GM12878 (cell line): ENCODE measurements around the gene ARHGAP45. TPM values are rescaled to one million over a fixed set of nuclear protein-coding genes. Genes with fewer than 3 reads are reported as not detected.
A peak's percentile ranks its signal among the peaks of the same experiment; 100 is the strongest.

Experiments used
- ATAC-seq: fragments of 200-7000 bp; cut with Tn5 transposase; 3 replicates; pipeline ENCODE4 v1.9.1; 2020; ENCODE audit warnings: mild to moderate bottlenecking, moderate library complexity
- BruUV-seq: library from RNA; stranded (reverse); fragments of 400-500 nt; replicated peaks from 2 replicates; lab custom pipeline; 2021; lab: Mats Ljungman, UMichigan
- CTCF ChIA-PET: fragments of 300-600 bp; sonication (Branson Sonifier 250); formaldehyde crosslinking; extraction: SDS; loops from one replicate; lab custom pipeline; 2021; ENCODE audit warnings: inconsistent platforms; lab: Yijun Ruan, JAX
- POLR2A ChIA-PET: fragments of 350-600 bp; formaldehyde crosslinking; extraction: SDS; loops from one replicate; lab custom pipeline; 2021; ENCODE audit warnings: inconsistent platforms; lab: Charles Lee
- RAD21 ChIA-PET: fragments of 300-600 bp; sonication (Branson Sonifier 250); formaldehyde crosslinking; loops from one replicate; lab custom pipeline; 2023; ENCODE audit warnings: antibody characterized with exemption; ENCODE audit not compliant: unreplicated experiment; lab: Charles Lee
- SMC1A ChIA-PET: fragments of 300-600 bp; sonication (Branson Sonifier 250); formaldehyde crosslinking; loops from one replicate; lab custom pipeline; 2023; ENCODE audit not compliant: unreplicated experiment, uncharacterized antibody; lab: Charles Lee
- DNase-seq: peaks from one replicate; pipeline ENCODE4 v3.0.0-alpha.2; 2011; ENCODE audit warnings: low read depth, low spot score
- FAIRE-seq: peaks from 3 replicates; lab custom pipeline; 2011; peaks lifted over from hg19 to GRCh38; lab: Jason Lieb, UNC
- H2AFZ ChIP-seq: 2 replicates; pipeline ENCODE4 v1.6.0; 2011; ENCODE audit warnings: low read depth, low read length, control low read depth; ENCODE audit not compliant: control insufficient read depth
- H3K27ac ChIP-seq: 2 replicates; pipeline ENCODE4 v1.5.1; 2011; ENCODE audit warnings: control low read depth; ENCODE audit not compliant: control insufficient read depth, insufficient read depth
- H3K27me3 ChIP-seq, 2 experiments: replicated peaks in 1 of 2; 2 replicates each; pipeline versions ENCODE4 v1.6.0 to v1.6.1; 2011; ENCODE audit warnings: low read length in 1 of 2; ENCODE audit not compliant: control insufficient read depth in 2 of 2, insufficient read depth in 2 of 2
- H3K36me3 ChIP-seq, 2 experiments: 2 replicates each; pipeline ENCODE4 v1.5.1; 2011; ENCODE audit warnings: low read length in 1 of 2; ENCODE audit not compliant: control insufficient read depth in 2 of 2, insufficient read depth in 2 of 2
- H3K4me1 ChIP-seq: 2 replicates; pipeline ENCODE4 v1.6.1; 2011; ENCODE audit warnings: mild to moderate bottlenecking, low read length, moderate library complexity, mixed read lengths; ENCODE audit not compliant: control insufficient read depth, insufficient read depth
- H3K4me2 ChIP-seq: 2 replicates; pipeline ENCODE4 v1.6.0; 2011; ENCODE audit warnings: control low read depth; ENCODE audit not compliant: control insufficient read depth, insufficient read depth
- H3K4me3 ChIP-seq: fragments of 200-600 bp; sonication (generic); 2 replicates; pipeline ENCODE4 v1.5.1; 2016
- H3K79me2 ChIP-seq: 2 replicates; pipeline ENCODE4 v1.6.0; 2011; ENCODE audit warnings: low read length; ENCODE audit not compliant: control insufficient read depth, insufficient read depth
- H3K9ac ChIP-seq: 2 replicates; pipeline ENCODE4 v1.8.0; 2011; ENCODE audit warnings: low read length, control low read depth, mixed read lengths; ENCODE audit not compliant: control insufficient read depth, insufficient read depth
- H3K9me3 ChIP-seq: replicated peaks from 3 replicates; pipeline ENCODE4 v1.5.1; 2011; ENCODE audit warnings: mild to moderate bottlenecking, low read length; ENCODE audit not compliant: control insufficient read depth, insufficient read depth
- H4K20me1 ChIP-seq: 2 replicates; pipeline ENCODE4 v1.6.0; 2011; ENCODE audit not compliant: control insufficient read depth, insufficient read depth
- DPF2 ChIP-seq: fragments of 450-650 bp; IDR thresholded peaks from 2 replicates; pipeline ENCODE4 v1.6.1; 2017; ENCODE audit warnings: mild to moderate bottlenecking
- EP300 ChIP-seq, 2 experiments: fragments of 150-350 bp in 1 of 2; IDR thresholded peaks; 2 replicates each; pipeline ENCODE4 v1.6.1; 2011 to 2012; ENCODE audit warnings: low read depth in 2 of 2, low read length in 2 of 2, borderline replicate concordance in 1 of 2, improper control_type of control experiment in 1 of 2, inconsistent platforms in 1 of 2; ENCODE audit not compliant: control insufficient read depth in 1 of 2
- MEF2A ChIP-seq: IDR thresholded peaks from 2 replicates; pipeline ENCODE4 v1.6.1; 2011; ENCODE audit warnings: low read depth, mild to moderate bottlenecking, low read length, moderate library complexity; ENCODE audit not compliant: insufficient read depth
- RFX5 ChIP-seq: IDR thresholded peaks from 2 replicates; pipeline ENCODE4 v1.6.1; 2011; ENCODE audit warnings: low read depth, low read length, improper control_type of control experiment
- YBX1 ChIP-seq: fragments of 450-650 bp; IDR thresholded peaks from 2 replicates; pipeline ENCODE4 v1.6.1; 2016; ENCODE audit warnings: antibody characterized with exemption
- WGBS: methylation state at CpG from one replicate; pipeline ENCODE4 v1.1.6; 2016; ENCODE audit warnings: low lambda C conversion rate; ENCODE audit not compliant: insufficient replicate concordance, insufficient coverage; ENCODE audit errors: missing lambda C conversion rate; 5-methylcytosine and 5-hydroxymethylcytosine counted together
- in situ Hi-C: fragments of 300-500 bp; cut with MboI; formaldehyde crosslinking; loops from 9 replicates; pipeline ENCODE4 v1.14.3; 2018; ENCODE audit warnings: mixed read lengths
- intact Hi-C: fragments of 100-400 bp; cut with micrococcal nuclease; formaldehyde crosslinking; loops from one replicate; pipeline ENCODE4 v1.14.2; 2022; ENCODE audit not compliant: unreplicated experiment
- polyA plus RNA-seq, 11 experiments: library from polyadenylated mRNA; depleted of rRNA in 4 of 11; unstranded in 6 of 11; stranded (reverse) in 5 of 11; fragments of >200 nt; fragmentation: Nextera tagmentation in 4 of 11; fragmentation: Illumina TruSeq in 1 of 11; extraction: Ambion mirVana in 4 of 11; extraction: Trizol in 1 of 11; gene quantifications; 1 replicate in 1 of 11; 2 replicates in 10 of 11; pipeline versions ENCODE4 v1.2.1 to v1.2.3, GENCODE V29; 2011 to 2016; ENCODE audit warnings: inconsistent platforms in 2 of 11, missing spikeins in 2 of 11, low read depth in 1 of 11
- total RNA-seq, 4 experiments: library from RNA; depleted of rRNA in 3 of 4; stranded (reverse); fragments of >200 nt in 3 of 4; fragmentation: Illumina TruSeq in 1 of 4; extraction: Trizol in 1 of 4; gene quantifications; 2 replicates each; pipeline versions ENCODE4 v1.2.1 to v1.2.3, GENCODE V29; 2013 to 2021
- TF ChIP-seq, protein P1 (sequence below): IDR thresholded peaks from 2 replicates; pipeline ENCODE4 v1.6.1; 2011; ENCODE audit warnings: low read depth, low read length, improper control_type of control experiment, borderline replicate concordance

The ARHGAP45 gene
- total and polyA plus RNA-seq, 10 of the 15 experiments (the other 5 are each of a cell fraction or from before 2014, with no cell fraction given) = 1.4 to 151 (median 59.9) TPM

DNA sequence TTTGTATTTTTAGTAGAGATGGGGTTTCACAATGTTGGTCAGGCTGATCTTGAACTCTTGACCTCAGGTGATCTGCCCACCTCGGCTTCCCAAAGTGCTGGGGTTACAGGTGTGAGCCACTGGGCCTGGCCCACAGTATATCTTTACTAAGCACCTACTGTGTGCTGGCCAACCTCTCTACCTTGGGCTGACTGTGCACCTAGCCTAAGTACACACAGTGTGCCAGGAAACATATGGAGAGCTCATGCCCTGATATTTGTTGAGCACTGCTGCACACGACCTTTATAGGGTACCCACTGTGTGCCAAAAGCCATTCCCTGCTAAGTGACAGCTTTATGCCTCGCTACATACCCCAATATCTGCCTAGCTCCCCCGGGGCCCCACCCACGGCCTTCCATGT is 6.3 kb upstream of the ARHGAP45 start:
- FAIRE-seq (no peak), ATAC-seq (no peak), DNase-seq (no peak)
- in situ Hi-C loops (no loop called here), intact Hi-C loops (no loop called here)
- no peaks in the 10 kb centered on the region for H3K79me2 ChIP-seq
- TF ChIP-seq DPF2 = peak; percentile 45; the same call in 1 of the 2 replicates
- no peak for TF ChIP-seq YBX1
- CTCF ChIA-PET = no interaction called here
- no peaks in the 10 kb centered on the region for H4K20me1 ChIP-seq
- H3K4me1 ChIP-seq = peaks cover 10% of the 10 kb centered on the region; the same call in 1 of the 2 replicates
- no peak overlapping the region for H3K4me3 ChIP-seq
- H3K4me2 ChIP-seq = no peak overlapping the region
- RAD21 ChIA-PET = no interaction called here
- H3K9me3 ChIP-seq = no peaks in the 10 kb centered on the region
- BruUV-seq = no TSS peak
- no peak overlapping the region for H3K27ac ChIP-seq
- WGBS = 50% methylated on average over 5 of the region's 5 CpGs
- POLR2A ChIA-PET = interaction anchor here (0.7 to 0.9 kb wide), 4 partner anchors 17 to 270 kb away, joined by 3 to 7 read pairs (median 4); no protein-coding TSS in a partner anchor
- SMC1A ChIA-PET = no interaction called here
- no peak overlapping the region for H2AFZ ChIP-seq
- H3K36me3 ChIP-seq = no peaks in the 10 kb centered on the region; a peak in 1 of 4 replicates
- H3K9ac ChIP-seq = no peak overlapping the region
- H3K27me3 ChIP-seq = no peaks in the 10 kb centered on the region

DNA sequence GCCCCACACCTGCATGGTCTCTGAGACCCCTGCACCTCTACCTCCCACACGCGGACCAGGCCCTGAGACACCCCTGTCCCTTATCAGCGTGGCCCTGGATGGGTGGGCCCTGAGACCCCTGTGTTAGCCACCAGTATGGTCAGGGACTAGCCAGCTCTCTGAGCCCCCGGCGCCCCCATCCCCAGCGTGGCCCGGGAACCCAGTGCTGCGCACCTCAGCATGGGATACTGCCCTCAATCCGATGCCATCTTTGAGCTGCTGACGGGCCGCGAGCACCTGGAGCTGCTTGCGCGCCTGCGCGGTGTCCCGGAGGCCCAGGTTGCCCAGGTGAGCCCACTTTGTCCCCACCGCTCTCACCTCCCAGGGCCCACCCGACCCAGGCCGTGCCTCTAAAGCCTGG is 5.0 kb upstream of the ARHGAP45 start:
- CTCF ChIA-PET = no interaction called here
- in situ Hi-C loops = no loop called here

More for the DNA sequence above, 5.0 kb upstream of the ARHGAP45 start:
- no peak for DNase-seq
- TF ChIP-seq MEF2A (no peak), RFX5 (no peak), EP300 (IDR thresholded peaks at IDR 0.05; ENCODE audit: borderline replicate concordance in 1 of 2, control insufficient read depth in 1 of 2, low read depth in 2 of 2, low read length in 2 of 2) (no peak)
- TF ChIP-seq, protein P1, sequence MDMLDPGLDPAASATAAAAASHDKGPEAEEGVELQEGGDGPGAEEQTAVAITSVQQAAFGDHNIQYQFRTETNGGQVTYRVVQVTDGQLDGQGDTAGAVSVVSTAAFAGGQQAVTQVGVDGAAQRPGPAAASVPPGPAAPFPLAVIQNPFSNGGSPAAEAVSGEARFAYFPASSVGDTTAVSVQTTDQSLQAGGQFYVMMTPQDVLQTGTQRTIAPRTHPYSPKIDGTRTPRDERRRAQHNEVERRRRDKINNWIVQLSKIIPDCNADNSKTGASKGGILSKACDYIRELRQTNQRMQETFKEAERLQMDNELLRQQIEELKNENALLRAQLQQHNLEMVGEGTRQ = no peak
- SMC1A ChIA-PET = interaction anchor here (0.5 kb wide), 1 partner anchor 8 kb away, joined by 3 read pairs; no protein-coding TSS in a partner anchor
- Histone ChIP-seq H3K27ac (no peak overlapping the region), H3K9me3 (no peaks in the 10 kb centered on the region), H3K4me3 (no peak overlapping the region), H3K79me2 (no peaks in the 10 kb centered on the region; the same call in 1 of the 2 replicates), H3K4me2 (no peak overlapping the region), H3K27me3 (no peaks in the 10 kb centered on the region), H3K4me1 (peaks cover 14% of the 10 kb centered on the region), H3K9ac (no peak overlapping the region), H4K20me1 (no peaks in the 10 kb centered on the region), H3K36me3 (no peaks in the 10 kb centered on the region), H2AFZ (no peak overlapping the region)
- WGBS = over 99% methylated on average over 20 of the region's 20 CpGs
- no TSS peak for BruUV-seq
- no peak for ATAC-seq
- RAD21 ChIA-PET = no interaction called here
- POLR2A ChIA-PET = no interaction called here
- FAIRE-seq = no peak
- intact Hi-C loops = loop anchor here (2.0 kb wide), 1 partner anchor 21 kb away; the partner anchor contains the start of gene ABCA7
